WTC11 (cell line): ENCODE measurements around the gene CAMKMT.

ENCODE experiments used
- ZNF138 ChIP-seq: sonication (generic); formaldehyde crosslinking; conservative IDR thresholded peaks from 2 replicates; pipeline ENCODE4 v1.8.1; 2022; ENCODE audit warnings: mild to moderate bottlenecking, moderate library complexity, missing genetic modification reagents
- TF ChIP-seq, protein P1 (sequence below): fragments of 200-600 bp; IDR thresholded peaks from 2 replicates; pipeline ENCODE4 v1.8.0; 2022; ENCODE audit warnings: antibody characterized with exemption
- TF ChIP-seq, protein P2 (sequence below): sonication (generic); formaldehyde crosslinking; IDR thresholded peaks from 2 replicates; pipeline ENCODE4 v1.8.1; 2023; ENCODE audit warnings: mild to moderate bottlenecking, missing genetic modification reagents
- TF ChIP-seq, protein P3 (sequence below): sonication (generic); formaldehyde crosslinking; IDR thresholded peaks from 2 replicates; pipeline ENCODE4 v1.8.0; 2022; ENCODE audit warnings: mild to moderate bottlenecking, missing genetic modification reagents

DNA sequence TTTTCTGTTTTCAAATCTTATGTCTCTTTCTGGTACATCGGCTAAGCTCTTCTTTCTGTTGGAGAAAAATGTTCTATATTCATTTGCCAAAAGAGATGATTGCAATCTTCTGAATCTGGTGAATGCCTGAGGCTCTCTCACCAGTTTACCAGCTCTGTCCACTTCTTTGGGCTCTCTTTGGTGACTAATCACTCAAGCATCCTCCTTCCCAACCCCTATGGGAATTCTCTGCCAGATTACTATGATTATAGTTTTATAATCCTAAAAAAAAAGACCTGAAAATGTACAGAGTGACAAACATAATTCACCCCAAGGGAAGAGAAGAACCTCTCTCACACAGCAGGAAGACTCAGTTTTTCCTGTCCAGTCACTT is 187.3 kb downstream of the CAMKMT start:
- TF ChIP-seq ZNF138 (CRISPR knock-in tag) = no peak
- TF ChIP-seq, protein P1, sequence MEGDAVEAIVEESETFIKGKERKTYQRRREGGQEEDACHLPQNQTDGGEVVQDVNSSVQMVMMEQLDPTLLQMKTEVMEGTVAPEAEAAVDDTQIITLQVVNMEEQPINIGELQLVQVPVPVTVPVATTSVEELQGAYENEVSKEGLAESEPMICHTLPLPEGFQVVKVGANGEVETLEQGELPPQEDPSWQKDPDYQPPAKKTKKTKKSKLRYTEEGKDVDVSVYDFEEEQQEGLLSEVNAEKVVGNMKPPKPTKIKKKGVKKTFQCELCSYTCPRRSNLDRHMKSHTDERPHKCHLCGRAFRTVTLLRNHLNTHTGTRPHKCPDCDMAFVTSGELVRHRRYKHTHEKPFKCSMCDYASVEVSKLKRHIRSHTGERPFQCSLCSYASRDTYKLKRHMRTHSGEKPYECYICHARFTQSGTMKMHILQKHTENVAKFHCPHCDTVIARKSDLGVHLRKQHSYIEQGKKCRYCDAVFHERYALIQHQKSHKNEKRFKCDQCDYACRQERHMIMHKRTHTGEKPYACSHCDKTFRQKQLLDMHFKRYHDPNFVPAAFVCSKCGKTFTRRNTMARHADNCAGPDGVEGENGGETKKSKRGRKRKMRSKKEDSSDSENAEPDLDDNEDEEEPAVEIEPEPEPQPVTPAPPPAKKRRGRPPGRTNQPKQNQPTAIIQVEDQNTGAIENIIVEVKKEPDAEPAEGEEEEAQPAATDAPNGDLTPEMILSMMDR = no peak
- TF ChIP-seq, protein P2, sequence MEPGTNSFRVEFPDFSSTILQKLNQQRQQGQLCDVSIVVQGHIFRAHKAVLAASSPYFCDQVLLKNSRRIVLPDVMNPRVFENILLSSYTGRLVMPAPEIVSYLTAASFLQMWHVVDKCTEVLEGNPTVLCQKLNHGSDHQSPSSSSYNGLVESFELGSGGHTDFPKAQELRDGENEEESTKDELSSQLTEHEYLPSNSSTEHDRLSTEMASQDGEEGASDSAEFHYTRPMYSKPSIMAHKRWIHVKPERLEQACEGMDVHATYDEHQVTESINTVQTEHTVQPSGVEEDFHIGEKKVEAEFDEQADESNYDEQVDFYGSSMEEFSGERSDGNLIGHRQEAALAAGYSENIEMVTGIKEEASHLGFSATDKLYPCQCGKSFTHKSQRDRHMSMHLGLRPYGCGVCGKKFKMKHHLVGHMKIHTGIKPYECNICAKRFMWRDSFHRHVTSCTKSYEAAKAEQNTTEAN (CRISPR knock-in tag) = no peak
- TF ChIP-seq, protein P3, sequence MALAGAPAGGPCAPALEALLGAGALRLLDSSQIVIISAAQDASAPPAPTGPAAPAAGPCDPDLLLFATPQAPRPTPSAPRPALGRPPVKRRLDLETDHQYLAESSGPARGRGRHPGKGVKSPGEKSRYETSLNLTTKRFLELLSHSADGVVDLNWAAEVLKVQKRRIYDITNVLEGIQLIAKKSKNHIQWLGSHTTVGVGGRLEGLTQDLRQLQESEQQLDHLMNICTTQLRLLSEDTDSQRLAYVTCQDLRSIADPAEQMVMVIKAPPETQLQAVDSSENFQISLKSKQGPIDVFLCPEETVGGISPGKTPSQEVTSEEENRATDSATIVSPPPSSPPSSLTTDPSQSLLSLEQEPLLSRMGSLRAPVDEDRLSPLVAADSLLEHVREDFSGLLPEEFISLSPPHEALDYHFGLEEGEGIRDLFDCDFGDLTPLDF (CRISPR knock-in tag) = no peak
